Activated naive CD8-positive, alpha-beta T cell treated with anti-CD3 and anti-CD28 coated beads for 36 hours (primary cell): ENCODE data around the gene FAM111B. TPM values are rescaled to one million over a fixed set of nuclear protein-coding genes. Genes with fewer than 3 reads are reported as not detected.

Experiments
- DNase-seq: peaks from one replicate; pipeline ENCODE4 v3.0.0; 2021
- H3K27ac Mint-ChIP-seq: one replicate; pipeline ENCODE4 v1.8.0; 2022; ENCODE audit warnings: mild to moderate bottlenecking, moderate library complexity, mixed read lengths
- H3K27me3 Mint-ChIP-seq: one replicate; pipeline ENCODE4 v1.8.0; 2022; ENCODE audit warnings: mild to moderate bottlenecking, mixed read lengths
- H3K36me3 Mint-ChIP-seq: one replicate; pipeline ENCODE4 v1.8.0; 2021; ENCODE audit warnings: mild to moderate bottlenecking, mixed read lengths
- H3K4me1 Mint-ChIP-seq: one replicate; pipeline ENCODE4 v1.8.0; 2021; ENCODE audit warnings: mixed read lengths
- H3K4me3 Mint-ChIP-seq: one replicate; pipeline ENCODE4 v1.8.0; 2022; ENCODE audit warnings: mild to moderate bottlenecking, moderate library complexity, mixed read lengths
- H3K9me3 Mint-ChIP-seq: one replicate; pipeline ENCODE4 v1.8.0; 2022; ENCODE audit warnings: mixed read lengths
- total RNA-seq, 2 experiments: library from RNA; stranded (reverse); gene quantifications; one replicate each; pipeline ENCODE4 v1.2.3, GENCODE V29; 2021

FAM111B gene
- total RNA-seq, 2 experiments from 2014 or later = 46.1 to 50.4 TPM

- no peaks in the 10 kb centered on the region for H3K9me3 Mint-ChIP-seq
- no peak overlapping the region for H3K4me3 Mint-ChIP-seq
- H3K36me3 Mint-ChIP-seq = no peaks in the 10 kb centered on the region
- peaks cover 35% of the 10 kb centered on the region for H3K27me3 Mint-ChIP-seq
- no peak for DNase-seq
- H3K4me1 Mint-ChIP-seq = no peaks in the 10 kb centered on the region
- H3K27ac Mint-ChIP-seq = no peak overlapping the region
These were observed 57.0 kb downstream of the FAM111B start for GRCh38 chr11:59164028-59164427.

GRCh38 chr11:59171508-59172322 lies 64.7 kb downstream of the FAM111B start, which contains the start of gene DTX4:
TSS of gene DTX4 (plus strand) at chr11:59172132. CDS start at chr11:59172596, 464 bp downstream.
- Mint-ChIP-seq H3K9me3 (no peaks in the 10 kb centered on the region), H3K36me3 (no peaks in the 10 kb centered on the region), H3K27ac (peak within 1 kb of the TSS; percentile 30), H3K4me1 (peaks cover 9% of the 10 kb centered on the region), H3K27me3 (peaks cover 32% of the 10 kb centered on the region), H3K4me3 (peak within 1 kb of the TSS; percentile 75)
- DNase-seq = peak; percentile 88

- Mint-ChIP-seq H3K4me1 (peaks cover 9% of the 10 kb centered on the region), H3K36me3 (no peaks in the 10 kb centered on the region), H3K27me3 (peaks cover 32% of the 10 kb centered on the region), H3K9me3 (no peaks in the 10 kb centered on the region), H3K4me3 (peak overlapping the region; percentile 75), H3K27ac (peak overlapping the region; percentile 30)
- DNase-seq = peak; percentile 38
These were observed 65.5 kb downstream of the FAM111B start for GRCh38 chr11:59172345-59173079.

GRCh38 chr11:59173080-59173963 lies 66.3 kb downstream of the FAM111B start:
- H3K4me1 Mint-ChIP-seq = peaks cover 9% of the 10 kb centered on the region
- H3K27ac Mint-ChIP-seq = peak overlapping the region; percentile 30
- H3K4me3 Mint-ChIP-seq = peak overlapping the region; percentile 75
- H3K36me3 Mint-ChIP-seq = no peaks in the 10 kb centered on the region
- H3K27me3 Mint-ChIP-seq = peaks cover 32% of the 10 kb centered on the region
- peak; percentile 16 for DNase-seq
- H3K9me3 Mint-ChIP-seq = no peaks in the 10 kb centered on the region

GRCh38 chr11:59173964-59174663 lies 67.1 kb downstream of the FAM111B start:
- Mint-ChIP-seq H3K4me1 (peaks cover 9% of the 10 kb centered on the region), H3K9me3 (peaks cover 2% of the 10 kb centered on the region), H3K27ac (no peak overlapping the region)

GRCh38 chr11:59174664-59175033 lies 67.6 kb downstream of the FAM111B start:
- Mint-ChIP-seq H3K4me3 (no peak overlapping the region), H3K36me3 (no peaks in the 10 kb centered on the region), H3K4me1 (peaks cover 9% of the 10 kb centered on the region), H3K27me3 (peaks cover 27% of the 10 kb centered on the region), H3K27ac (no peak overlapping the region), H3K9me3 (peaks cover 6% of the 10 kb centered on the region)
- no peak for DNase-seq

More at GRCh38 chr11:59173964-59174663, 67.1 kb downstream of the FAM111B start:
- DNase-seq = no peak
- H3K36me3 Mint-ChIP-seq = no peaks in the 10 kb centered on the region
- no peak overlapping the region for H3K4me3 Mint-ChIP-seq
- H3K27me3 Mint-ChIP-seq = peaks cover 32% of the 10 kb centered on the region

- Mint-ChIP-seq H3K27ac (no peak overlapping the region), H3K27me3 (peaks cover 27% of the 10 kb centered on the region), H3K4me3 (no peak overlapping the region), H3K4me1 (peaks cover 9% of the 10 kb centered on the region), H3K9me3 (peaks cover 7% of the 10 kb centered on the region), H3K36me3 (no peaks in the 10 kb centered on the region)
- no peak for DNase-seq
These were observed 68.1 kb downstream of the FAM111B start for GRCh38 chr11:59175091-59175501.

GRCh38 chr11:59176330-59176729 lies 69.3 kb downstream of the FAM111B start:
- Mint-ChIP-seq H3K4me1 (peaks cover 9% of the 10 kb centered on the region), H3K4me3 (no peak overlapping the region), H3K27ac (no peak overlapping the region), H3K27me3 (peaks cover 27% of the 10 kb centered on the region), H3K36me3 (no peaks in the 10 kb centered on the region), H3K9me3 (peaks cover 7% of the 10 kb centered on the region)
- DNase-seq = no peak

Other genes starting within 250 kb of the FAM111B start
- 1 to 10 TPM in 1 of 2 experiments, under 1 TPM in 1; 0.52 to 1.3 TPM for gene GLYATL1, start 167.7 kb upstream of the FAM111B start, total RNA-seq
- not detected for gene GLYATL1B, start 20.9 kb upstream of the FAM111B start, total RNA-seq
- 10 to 100 TPM; 85.7 to 91.7 TPM for gene FAM111A, start 35.6 kb downstream of the FAM111B start, total RNA-seq
- under 1 TPM; 0.10 to 0.49 TPM for gene DTX4, start 64.9 kb downstream of the FAM111B start, total RNA-seq
- under 1 TPM; 0.62 to 0.70 TPM for gene MPEG1, start 105.7 kb downstream of the FAM111B start, total RNA-seq